ENCODE measurements around the gene GABRA4.

Gene GABRA4

DNA sequence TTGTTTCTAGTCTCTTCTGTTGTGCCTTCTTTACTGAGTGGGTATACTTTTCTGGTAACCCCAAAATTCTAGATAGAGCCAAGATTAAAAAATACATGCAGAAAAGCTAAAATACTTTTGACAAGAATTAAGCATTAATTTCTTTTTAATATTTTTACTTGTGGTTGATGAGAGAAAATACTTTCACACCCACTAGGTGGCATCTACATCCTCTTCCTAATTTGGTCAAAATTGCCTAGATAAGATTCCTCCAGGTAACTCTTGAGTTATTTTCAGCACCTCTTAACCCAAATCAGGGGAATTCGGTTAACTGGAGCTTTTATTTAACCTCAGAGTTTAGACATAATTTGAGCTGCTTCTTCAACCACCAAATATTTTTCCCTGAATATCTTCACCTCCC lies 55.9 kb downstream of the GABRA4 start:
- H3K4me1 ChIP-seq (ENCODE audit: insufficient read depth, low read length): no peaks in the 10 kb centered on the region
- no peak overlapping the region for H2AFZ ChIP-seq (ENCODE audit: low read depth, low read length)
- H3K4me3 ChIP-seq (ENCODE audit: low read length): no peak overlapping the region
- no peaks in the 10 kb centered on the region for H3K27me3 ChIP-seq (ENCODE audit: insufficient read depth, low read length)
- H3K36me3 ChIP-seq (ENCODE audit: insufficient read depth, low read length): no peaks in the 10 kb centered on the region
- H3K9me3 ChIP-seq (ENCODE audit: low read length): no peaks in the 10 kb centered on the region

DNA sequence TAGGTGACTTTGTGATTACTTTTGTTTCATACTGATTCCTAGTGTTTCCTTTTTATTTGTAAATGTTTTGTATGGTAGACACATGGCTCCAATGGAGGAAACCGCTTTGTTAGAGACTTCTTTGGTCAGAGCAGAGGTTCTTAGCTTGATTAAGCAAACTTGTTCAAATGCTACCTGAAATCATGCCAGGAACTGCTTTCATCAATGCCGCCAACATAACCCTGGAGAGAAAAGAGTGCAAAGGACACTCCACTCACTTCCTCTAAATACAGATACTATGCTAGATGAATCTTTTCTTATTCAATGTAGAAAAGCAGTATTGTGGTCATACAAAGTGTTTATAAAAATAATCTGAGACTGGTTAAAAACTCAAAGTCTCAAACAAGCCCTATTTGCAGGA lies 58.7 kb downstream of the GABRA4 start:
- H3K27me3 ChIP-seq (ENCODE audit: insufficient read depth, low read length): no peaks in the 10 kb centered on the region
- H3K4me1 ChIP-seq (ENCODE audit: insufficient read depth, low read length): no peaks in the 10 kb centered on the region
- no peaks in the 10 kb centered on the region for H3K36me3 ChIP-seq (ENCODE audit: insufficient read depth, low read length)
- no peak overlapping the region for H3K4me3 ChIP-seq (ENCODE audit: low read length)
- no peak overlapping the region for H2AFZ ChIP-seq (ENCODE audit: low read depth, low read length)
- no peaks in the 10 kb centered on the region for H3K9me3 ChIP-seq (ENCODE audit: low read length)

DNA sequence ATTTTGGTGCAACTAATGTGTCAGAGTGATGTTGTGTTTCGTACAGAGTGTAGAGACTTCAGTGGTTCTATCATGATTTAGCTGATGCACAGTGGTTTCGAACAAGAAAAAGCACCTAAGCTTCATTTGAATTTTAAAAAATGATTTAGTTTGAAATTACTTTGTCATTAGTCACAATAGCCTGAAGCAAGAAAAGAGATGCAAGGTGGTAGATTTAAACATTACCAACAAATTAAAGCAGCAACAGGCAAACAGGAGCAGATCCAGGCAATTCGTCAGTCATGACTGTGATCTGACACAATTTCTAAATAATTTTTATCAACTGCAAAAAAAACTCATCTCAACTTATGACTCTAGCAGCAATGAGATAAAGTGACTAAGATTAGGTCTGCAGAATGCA lies 59.7 kb downstream of the GABRA4 start:
- H3K36me3 ChIP-seq (ENCODE audit: insufficient read depth, low read length): no peaks in the 10 kb centered on the region
- H3K4me3 ChIP-seq (ENCODE audit: low read length): no peak overlapping the region

DNA sequence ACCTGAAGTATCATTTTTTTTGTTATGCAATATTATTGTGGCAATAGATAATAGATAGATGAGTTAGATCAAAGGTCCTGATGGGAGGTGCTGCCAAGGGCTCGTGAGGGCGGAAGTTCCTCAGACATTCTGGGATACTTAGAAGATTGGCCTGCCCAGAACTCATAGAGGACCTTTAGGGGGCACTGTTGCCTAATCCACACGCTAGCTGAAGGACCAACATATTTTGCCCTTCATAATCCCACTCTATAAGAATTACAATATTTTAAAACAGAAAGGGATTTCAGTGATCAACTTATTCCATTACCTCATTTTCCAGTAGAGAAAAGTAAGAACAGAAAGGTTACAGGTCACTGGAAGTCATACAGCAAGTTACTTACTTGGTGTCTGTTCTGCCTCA lies 61.4 kb downstream of the GABRA4 start:
- no peaks in the 10 kb centered on the region for H3K27me3 ChIP-seq (ENCODE audit: insufficient read depth, low read length)
- H3K9me3 ChIP-seq (ENCODE audit: low read length): no peaks in the 10 kb centered on the region
- H3K36me3 ChIP-seq (ENCODE audit: insufficient read depth, low read length): no peaks in the 10 kb centered on the region

More for the DNA sequence above, 59.7 kb downstream of the GABRA4 start:
- H2AFZ ChIP-seq (ENCODE audit: low read depth, low read length): no peak overlapping the region
- no peaks in the 10 kb centered on the region for H3K4me1 ChIP-seq (ENCODE audit: insufficient read depth, low read length)
- no peaks in the 10 kb centered on the region for H3K27me3 ChIP-seq (ENCODE audit: insufficient read depth, low read length)
- no peaks in the 10 kb centered on the region for H3K9me3 ChIP-seq (ENCODE audit: low read length)

DNA sequence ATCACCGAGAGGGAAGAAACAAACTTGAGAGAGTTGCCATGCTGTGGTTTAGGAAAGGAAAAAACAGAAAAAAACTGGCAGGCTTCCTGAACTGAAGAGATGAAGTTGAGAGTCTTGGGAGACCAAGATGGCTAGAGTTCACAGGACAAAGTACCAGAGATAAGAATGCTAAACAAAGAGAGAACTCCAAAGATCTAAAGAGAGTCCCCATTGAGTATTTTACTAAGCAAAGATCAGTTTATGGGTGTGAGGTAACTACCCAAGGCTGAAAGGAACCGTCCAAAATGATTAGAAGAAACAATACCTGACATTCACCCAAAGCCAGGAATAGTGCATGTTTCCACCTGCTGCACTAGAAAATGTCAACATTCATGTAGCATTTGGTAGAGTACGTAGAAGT lies 62.5 kb downstream of the GABRA4 start:
- Histone ChIP-seq H3K9me3 (ENCODE audit: low read length) (no peaks in the 10 kb centered on the region), H2AFZ (ENCODE audit: low read depth, low read length) (no peak overlapping the region), H3K36me3 (ENCODE audit: insufficient read depth, low read length) (no peaks in the 10 kb centered on the region), H3K27me3 (ENCODE audit: insufficient read depth, low read length) (no peaks in the 10 kb centered on the region), H3K4me1 (ENCODE audit: insufficient read depth, low read length) (no peaks in the 10 kb centered on the region), H3K4me3 (ENCODE audit: low read length) (no peak overlapping the region)

More for the DNA sequence above, 61.4 kb downstream of the GABRA4 start:
- H3K4me3 ChIP-seq (ENCODE audit: low read length): no peak overlapping the region
- no peak overlapping the region for H2AFZ ChIP-seq (ENCODE audit: low read depth, low read length)
- no peaks in the 10 kb centered on the region for H3K4me1 ChIP-seq (ENCODE audit: insufficient read depth, low read length)

DNA sequence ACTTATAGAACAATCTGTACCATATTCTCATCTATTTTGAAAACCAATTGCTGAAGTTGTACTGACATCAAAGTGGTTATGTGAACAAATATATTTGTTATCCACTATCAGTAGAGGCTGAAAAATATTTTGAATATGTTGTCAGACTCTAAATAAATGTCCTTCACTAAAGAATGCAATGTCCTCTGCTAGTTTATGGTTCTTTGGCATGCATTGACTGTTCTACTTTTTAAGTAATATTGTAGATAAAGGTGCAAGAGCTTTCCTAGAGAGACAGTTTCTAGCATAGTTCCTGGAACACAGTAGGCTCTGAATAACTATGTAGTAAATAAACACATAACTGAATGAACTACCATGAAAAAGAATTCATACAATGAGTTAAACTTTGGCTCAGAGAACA lies 66.2 kb downstream of the GABRA4 start:
- H2AFZ ChIP-seq (ENCODE audit: low read depth, low read length): no peak overlapping the region
- no peaks in the 10 kb centered on the region for H3K36me3 ChIP-seq (ENCODE audit: insufficient read depth, low read length)
- H3K27me3 ChIP-seq (ENCODE audit: insufficient read depth, low read length): no peaks in the 10 kb centered on the region
- no peak overlapping the region for H3K4me3 ChIP-seq (ENCODE audit: low read length)
- H3K4me1 ChIP-seq (ENCODE audit: insufficient read depth, low read length): no peaks in the 10 kb centered on the region
- no peaks in the 10 kb centered on the region for H3K9me3 ChIP-seq (ENCODE audit: low read length)

DNA sequence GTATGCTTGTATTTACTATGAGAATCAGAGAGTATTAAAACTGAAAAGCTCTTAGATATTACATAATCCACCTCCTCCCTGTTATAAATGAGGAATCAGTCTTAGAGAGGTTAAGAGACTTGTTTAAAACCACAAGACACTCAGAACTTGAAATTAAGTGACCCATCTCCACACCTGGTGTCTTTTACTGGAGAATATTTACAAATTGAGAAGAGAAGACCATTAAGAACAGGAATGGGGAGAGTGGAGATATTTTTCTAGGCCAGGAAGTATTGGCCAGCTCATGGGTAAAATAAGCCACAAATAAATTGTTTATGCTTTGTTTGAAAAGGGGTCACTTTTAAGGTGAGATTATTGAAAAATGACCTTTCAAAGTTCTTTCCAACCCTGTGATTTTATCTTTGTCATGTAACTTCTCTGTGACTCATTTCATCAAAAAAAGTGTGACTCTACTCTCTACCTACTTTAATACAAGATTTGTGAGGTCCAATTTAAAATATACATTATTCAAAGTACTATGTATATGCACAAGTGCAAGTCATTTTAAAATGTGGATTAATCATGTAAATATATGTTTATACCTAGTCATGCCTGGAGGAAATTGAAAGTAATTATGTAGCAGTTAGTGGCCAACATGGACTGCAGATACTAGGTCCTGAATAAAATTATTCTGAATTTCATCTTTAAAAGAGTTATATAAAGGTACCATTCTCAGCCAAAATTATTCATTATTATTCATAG lies 68.4 kb downstream of the GABRA4 start:
- Histone ChIP-seq H3K4me3 (ENCODE audit: low read length) (no peak overlapping the region), H3K4me1 (ENCODE audit: insufficient read depth, low read length) (no peaks in the 10 kb centered on the region), H3K9me3 (ENCODE audit: low read length) (no peaks in the 10 kb centered on the region), H3K36me3 (ENCODE audit: insufficient read depth, low read length) (no peaks in the 10 kb centered on the region), H3K27me3 (ENCODE audit: insufficient read depth, low read length) (no peaks in the 10 kb centered on the region), H2AFZ (ENCODE audit: low read depth, low read length) (no peak overlapping the region)

DNA sequence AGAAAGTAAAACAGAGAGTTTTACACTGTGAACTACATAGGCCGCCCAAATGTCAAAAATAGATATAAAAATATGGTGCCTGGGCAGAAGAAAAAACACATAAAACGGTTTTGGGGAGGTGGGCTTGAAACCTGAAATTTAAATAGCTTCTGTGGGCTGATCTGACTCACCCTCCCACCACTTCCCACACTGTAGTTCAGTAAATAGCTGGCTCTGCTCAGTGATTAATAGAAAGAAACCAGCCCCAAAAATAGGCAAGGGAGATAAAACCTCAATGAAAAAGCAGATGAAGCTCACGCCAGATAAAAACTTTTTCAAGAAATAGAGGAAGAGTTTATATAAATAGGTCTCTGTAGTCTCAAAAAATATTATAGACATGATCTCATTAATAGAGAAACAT lies 71.2 kb downstream of the GABRA4 start:
- no peak overlapping the region for H2AFZ ChIP-seq (ENCODE audit: low read depth, low read length)
- H3K36me3 ChIP-seq (ENCODE audit: insufficient read depth, low read length): no peaks in the 10 kb centered on the region
- H3K4me3 ChIP-seq (ENCODE audit: low read length): no peak overlapping the region
- no peaks in the 10 kb centered on the region for H3K4me1 ChIP-seq (ENCODE audit: insufficient read depth, low read length)
- no peaks in the 10 kb centered on the region for H3K27me3 ChIP-seq (ENCODE audit: insufficient read depth, low read length)
- H3K9me3 ChIP-seq (ENCODE audit: low read length): no peaks in the 10 kb centered on the region

DNA sequence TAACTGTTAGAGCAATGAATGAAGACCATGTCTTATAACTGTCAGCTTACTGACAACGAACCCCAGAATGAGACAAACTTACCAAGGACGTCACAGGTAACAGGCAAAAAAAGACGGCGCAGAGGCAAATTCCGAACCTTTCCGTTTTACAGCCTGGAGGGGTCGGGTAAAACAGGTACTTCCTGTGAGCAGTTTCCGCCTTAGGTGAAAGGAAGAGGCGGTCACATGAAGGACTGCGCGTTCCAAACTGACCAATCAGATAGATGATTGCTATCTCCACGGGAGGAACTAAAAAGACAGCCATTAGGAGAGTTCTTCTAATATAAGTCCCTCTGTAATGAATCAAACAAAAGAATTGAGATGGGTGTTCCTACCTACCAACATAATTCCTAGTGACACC lies 84.3 kb downstream of the GABRA4 start, which contains the start of gene COX7B2:
Gene COX7B2 (minus strand): TSS at position 168 of the 400 bp plus-strand sequence. CDS start 174,053 bp downstream, outside the sequence.
- no peak within 1 kb of the TSS for H2AFZ ChIP-seq (ENCODE audit: low read depth, low read length)
- no peaks in the 10 kb centered on the region for H3K36me3 ChIP-seq (ENCODE audit: insufficient read depth, low read length)
- H3K9me3 ChIP-seq (ENCODE audit: low read length): no peaks in the 10 kb centered on the region
- H3K4me1 ChIP-seq (ENCODE audit: insufficient read depth, low read length): no peaks in the 10 kb centered on the region
- H3K4me3 ChIP-seq (ENCODE audit: low read length): no peak within 1 kb of the TSS
- no peaks in the 10 kb centered on the region for H3K27me3 ChIP-seq (ENCODE audit: insufficient read depth, low read length)

DNA sequence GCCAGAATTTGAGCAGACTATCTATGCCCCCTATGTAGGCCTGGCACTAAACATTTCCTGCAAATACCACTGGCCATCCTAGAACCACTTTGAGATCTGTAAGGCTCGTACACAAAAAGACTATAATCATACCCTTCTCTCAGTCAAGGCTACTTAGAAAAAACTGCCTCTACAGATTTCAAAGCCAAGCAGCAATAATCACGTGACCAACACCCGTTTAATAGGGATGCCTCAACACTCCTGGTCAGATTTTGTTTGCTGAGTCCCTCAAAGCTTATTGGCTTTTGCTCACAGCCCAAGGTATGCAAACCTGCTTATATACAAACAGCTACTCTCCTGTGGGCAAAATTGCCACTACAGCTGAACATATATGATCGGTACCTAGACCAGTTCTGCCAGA lies 85.2 kb downstream of the GABRA4 start:
- H3K27me3 ChIP-seq (ENCODE audit: insufficient read depth, low read length): no peaks in the 10 kb centered on the region
- no peaks in the 10 kb centered on the region for H3K4me1 ChIP-seq (ENCODE audit: insufficient read depth, low read length)
- H2AFZ ChIP-seq (ENCODE audit: low read depth, low read length): no peak overlapping the region
- H3K4me3 ChIP-seq (ENCODE audit: low read length): no peak overlapping the region
- no peaks in the 10 kb centered on the region for H3K36me3 ChIP-seq (ENCODE audit: insufficient read depth, low read length)
- H3K9me3 ChIP-seq (ENCODE audit: low read length): no peaks in the 10 kb centered on the region

DNA sequence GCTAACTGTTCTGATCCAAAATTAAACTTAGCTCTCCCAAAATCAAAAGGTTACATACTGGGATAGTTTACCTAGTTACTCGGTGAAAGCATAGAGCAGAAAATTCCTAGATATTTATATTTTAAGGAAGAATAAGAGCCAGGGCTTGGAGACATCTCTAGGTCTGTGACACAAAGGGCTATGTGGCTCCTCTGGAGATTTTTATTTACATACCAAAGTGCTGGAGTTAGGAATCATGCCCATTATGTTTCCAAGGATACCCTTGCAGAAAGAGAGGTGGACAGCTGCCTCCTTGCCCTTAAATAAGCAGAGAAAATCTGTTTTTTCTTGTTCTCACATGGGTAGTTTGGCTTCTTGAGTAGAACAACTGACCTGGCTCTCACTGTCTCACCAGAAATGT lies 93.3 kb downstream of the GABRA4 start:
- Histone ChIP-seq H2AFZ (ENCODE audit: low read depth, low read length) (no peak overlapping the region), H3K27me3 (ENCODE audit: insufficient read depth, low read length) (no peaks in the 10 kb centered on the region), H3K9me3 (ENCODE audit: low read length) (no peaks in the 10 kb centered on the region), H3K4me1 (ENCODE audit: insufficient read depth, low read length) (no peaks in the 10 kb centered on the region), H3K36me3 (ENCODE audit: insufficient read depth, low read length) (no peaks in the 10 kb centered on the region), H3K4me3 (ENCODE audit: low read length) (no peak overlapping the region)

DNA sequence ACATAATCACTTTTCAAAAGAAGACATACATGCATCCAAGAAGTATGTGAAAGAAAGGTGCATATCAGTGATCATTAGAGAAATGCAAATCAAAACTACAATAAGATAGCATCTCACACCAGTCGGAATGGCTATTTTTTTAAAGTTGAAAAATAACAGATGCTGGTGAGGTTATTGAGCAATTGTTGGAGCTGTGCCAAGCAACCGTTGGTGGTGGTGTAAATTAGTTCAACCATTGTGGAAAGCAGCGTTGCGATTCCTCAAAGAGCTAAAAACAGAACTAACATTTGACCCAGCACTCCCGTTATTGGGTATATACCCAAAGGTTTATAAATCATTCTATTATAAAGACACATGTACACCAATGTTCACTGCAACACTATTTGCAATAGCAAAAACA lies 98.6 kb downstream of the GABRA4 start:
- no peaks in the 10 kb centered on the region for H3K36me3 ChIP-seq (ENCODE audit: insufficient read depth, low read length)
- no peak overlapping the region for H2AFZ ChIP-seq (ENCODE audit: low read depth, low read length)
- H3K4me3 ChIP-seq (ENCODE audit: low read length): no peak overlapping the region
- H3K27me3 ChIP-seq (ENCODE audit: insufficient read depth, low read length): no peaks in the 10 kb centered on the region
- H3K9me3 ChIP-seq (ENCODE audit: low read length): no peaks in the 10 kb centered on the region
- no peaks in the 10 kb centered on the region for H3K4me1 ChIP-seq (ENCODE audit: insufficient read depth, low read length)

DNA sequence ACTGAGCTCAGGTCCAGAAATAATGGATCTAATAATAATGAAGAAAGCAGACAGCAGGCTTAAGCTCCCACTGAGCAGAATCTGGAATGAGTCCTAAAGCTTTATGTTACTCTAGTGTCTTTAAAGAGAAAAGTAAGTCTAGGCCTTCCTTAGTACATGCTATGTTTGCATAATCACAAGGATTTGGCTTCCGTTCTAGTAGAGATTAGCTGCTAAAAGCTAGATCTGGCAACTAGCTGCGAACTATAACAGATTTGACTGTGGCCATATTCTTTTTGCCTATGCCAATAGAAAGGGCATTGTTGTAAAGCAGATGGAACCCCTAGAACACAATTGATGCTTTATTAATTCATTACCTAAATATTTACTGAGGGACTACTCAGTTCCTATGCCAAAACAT lies 103.3 kb downstream of the GABRA4 start:
- Histone ChIP-seq H2AFZ (ENCODE audit: low read depth, low read length) (no peak overlapping the region), H3K4me1 (ENCODE audit: insufficient read depth, low read length) (no peaks in the 10 kb centered on the region), H3K9me3 (ENCODE audit: low read length) (no peaks in the 10 kb centered on the region), H3K27me3 (ENCODE audit: insufficient read depth, low read length) (no peaks in the 10 kb centered on the region), H3K4me3 (ENCODE audit: low read length) (no peak overlapping the region), H3K36me3 (ENCODE audit: insufficient read depth, low read length) (no peaks in the 10 kb centered on the region)

DNA sequence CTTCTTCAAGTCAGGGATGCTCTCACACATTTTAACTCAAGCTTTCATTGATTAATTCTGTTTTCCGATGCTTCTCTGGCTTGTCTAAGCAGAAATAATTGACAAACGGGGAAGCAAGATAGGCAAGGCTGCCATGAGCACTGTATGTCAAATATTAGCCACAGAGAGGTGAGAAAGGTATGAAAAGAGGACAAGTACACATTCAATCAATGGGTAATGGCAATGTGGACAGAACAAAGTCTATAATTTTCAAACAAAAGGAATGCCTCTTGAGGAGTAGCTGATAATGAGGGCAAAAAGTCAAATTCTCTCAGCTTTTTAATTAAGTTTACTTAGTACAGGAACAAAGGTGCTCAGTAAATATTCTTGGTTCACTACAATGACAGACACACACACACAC lies 104.0 kb downstream of the GABRA4 start:
- Histone ChIP-seq H3K4me3 (ENCODE audit: low read length) (no peak overlapping the region), H3K9me3 (ENCODE audit: low read length) (no peaks in the 10 kb centered on the region), H3K36me3 (ENCODE audit: insufficient read depth, low read length) (no peaks in the 10 kb centered on the region), H3K27me3 (ENCODE audit: insufficient read depth, low read length) (no peaks in the 10 kb centered on the region), H2AFZ (ENCODE audit: low read depth, low read length) (no peak overlapping the region), H3K4me1 (ENCODE audit: insufficient read depth, low read length) (no peaks in the 10 kb centered on the region)
